Measurements from ENCODE around the gene RRP8.
A peak's percentile ranks its signal among the peaks of the same experiment; 100 is the strongest.

RRP8 gene

GRCh38 chr11:6632116-6633073 is 29.0 kb upstream of the RRP8 start:
- no peak for FAIRE-seq

- FAIRE-seq, result no peak
Measured at GRCh38 chr11:6631361-6631890, 28.0 kb upstream of the RRP8 start.

GRCh38 chr11:6630632-6631291 is 27.3 kb upstream of the RRP8 start:
- FAIRE-seq, result no peak

- no peak for FAIRE-seq
Measured at GRCh38 chr11:6629892-6630631, 26.6 kb upstream of the RRP8 start.

- no peak for FAIRE-seq
Measured at GRCh38 chr11:6629573-6629891, 26.1 kb upstream of the RRP8 start.

- FAIRE-seq, result no peak
Measured at GRCh38 chr11:6628526-6628925, 25.1 kb upstream of the RRP8 start.

- no peak for FAIRE-seq
Measured at GRCh38 chr11:6627762-6628241, 24.4 kb upstream of the RRP8 start.

GRCh38 chr11:6626971-6627761 is 23.8 kb upstream of the RRP8 start:
- FAIRE-seq, result no peak

- no peak for FAIRE-seq
Measured at GRCh38 chr11:6625832-6626420, 22.5 kb upstream of the RRP8 start.

- no peak for FAIRE-seq
Measured at GRCh38 chr11:6625156-6625831, 21.9 kb upstream of the RRP8 start.

GRCh38 chr11:6623391-6624363 is 20.3 kb upstream of the RRP8 start:
- no peak for FAIRE-seq

GRCh38 chr11:6622261-6623171 is 19.1 kb upstream of the RRP8 start:
- FAIRE-seq, result no peak

- no peak for FAIRE-seq
Measured at GRCh38 chr11:6621711-6622211, 18.3 kb upstream of the RRP8 start.

GRCh38 chr11:6620636-6621035 is 17.2 kb upstream of the RRP8 start:
- no peak for FAIRE-seq

GRCh38 chr11:6619004-6619745 is 15.8 kb upstream of the RRP8 start, which contains the start of gene TPP1:
TSS of gene TPP1 (minus strand) at chr11:6619422. CDS start at chr11:6619400, 22 bp downstream.
- FAIRE-seq, result peak; percentile 79

- FAIRE-seq, result no peak
Measured at GRCh38 chr11:6618117-6619003, 14.9 kb upstream of the RRP8 start.

GRCh38 chr11:6617315-6617781 is 13.9 kb upstream of the RRP8 start:
- no peak for FAIRE-seq
